Dermis microvascular lymphatic vessel endothelial cell (primary cell): ENCODE results near the gene DSP. TPM values are rescaled to one million over a fixed set of nuclear protein-coding genes. Genes with fewer than 3 reads are reported as not detected.

Experiments used
- DNase-seq, 2 donors: peaks; one replicate each; pipeline versions ENCODE4 v3.0.0 to v3.0.0-alpha.2; 2010; ENCODE audit warnings: low read depth in 2 of 2
- total RNA-seq: library from RNA; depleted of rRNA; stranded (reverse); fragments of >200 nt; gene quantifications from 2 replicates; pipeline ENCODE4 v1.2.1, GENCODE V29; 2014

The DSP gene
- total RNA-seq, result 42.4 and 88.0 TPM in 2 replicates

- peak in 1 of 2 donors; percentile 15 for DNase-seq
These were observed at the start of gene DSP for GRCh38 chr6:7541175-7542064. Gene DSP, plus strand, starts transcription at chr6:7541671. Its CDS starts 245 bp downstream, at chr6:7541916.

GRCh38 chr6:7493866-7494265 lies 47.6 kb upstream of the DSP start:
- DNase-seq, result no peak

- no peak for DNase-seq
These were observed 46.8 kb upstream of the DSP start for GRCh38 chr6:7494638-7495037.

- DNase-seq, result no peak
These were observed 45.1 kb upstream of the DSP start for GRCh38 chr6:7496266-7496875.

GRCh38 chr6:7500752-7501282 lies 40.7 kb upstream of the DSP start:
- no peak for DNase-seq

GRCh38 chr6:7502743-7503142 lies 38.7 kb upstream of the DSP start:
- no peak for DNase-seq

GRCh38 chr6:7504041-7504440 lies 37.4 kb upstream of the DSP start:
- no peak for DNase-seq

GRCh38 chr6:7505189-7505699 lies 36.2 kb upstream of the DSP start:
- DNase-seq, result peak in 1 of 2 donors; percentile 13

GRCh38 chr6:7507600-7507999 lies 33.9 kb upstream of the DSP start:
- DNase-seq, result no peak

- no peak for DNase-seq
These were observed 29.2 kb upstream of the DSP start for GRCh38 chr6:7512320-7512719.

- DNase-seq, result no peak
These were observed 27.9 kb upstream of the DSP start for GRCh38 chr6:7513529-7513928.

- DNase-seq, result no peak
These were observed 26.1 kb upstream of the DSP start for GRCh38 chr6:7515363-7515762.

- DNase-seq, result no peak
These were observed 22.6 kb upstream of the DSP start for GRCh38 chr6:7518877-7519276.

GRCh38 chr6:7522873-7523272 lies 18.6 kb upstream of the DSP start:
- DNase-seq, result no peak

- no peak for DNase-seq
These were observed 17.5 kb upstream of the DSP start for GRCh38 chr6:7523922-7524321.

GRCh38 chr6:7526755-7527154 lies 14.7 kb upstream of the DSP start:
- DNase-seq, result no peak

GRCh38 chr6:7528565-7528964 lies 12.9 kb upstream of the DSP start:
- DNase-seq, result no peak

GRCh38 chr6:7529141-7529540 lies 12.3 kb upstream of the DSP start:
- DNase-seq, result no peak

- DNase-seq, result no peak
These were observed 9.2 kb upstream of the DSP start for GRCh38 chr6:7532232-7532631.

GRCh38 chr6:7532821-7533220 lies 8.7 kb upstream of the DSP start:
- no peak for DNase-seq

GRCh38 chr6:7534192-7534591 lies 7.3 kb upstream of the DSP start:
- DNase-seq, result no peak

- no peak for DNase-seq
These were observed 6.0 kb upstream of the DSP start for GRCh38 chr6:7535498-7535897.
